ENCODE measurements around the gene CEP72. TPM values are rescaled to one million over a fixed set of nuclear protein-coding genes. Genes with fewer than 3 reads are reported as not detected.

The CEP72 gene
- total and polyA plus RNA-seq, 10 of the 15 experiments (the other 5 are each of a cell fraction or from before 2014, with no cell fraction given): 0.35 to 13.5 (median 8.3) TPM

DNA sequence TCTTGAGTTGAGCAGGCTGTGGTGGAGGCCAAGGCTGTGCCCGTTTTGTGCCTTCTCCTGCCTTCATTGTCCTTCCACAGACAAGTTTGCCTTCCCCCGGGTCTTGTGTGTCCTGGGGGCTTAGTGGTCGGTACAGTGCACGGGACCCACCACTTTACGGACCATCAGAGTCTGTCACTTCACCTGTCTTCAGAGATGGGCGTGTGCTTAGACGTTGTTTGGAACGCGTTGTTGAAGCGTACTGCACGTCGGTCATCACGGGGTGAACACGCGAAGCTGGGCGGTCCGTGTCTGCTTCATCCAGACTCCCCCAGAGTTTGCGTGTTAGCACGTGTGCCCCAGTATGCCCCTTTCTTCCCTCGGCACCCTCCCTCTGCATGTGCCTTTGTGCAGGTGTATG lies 24.8 kb downstream of the CEP72 start (continued):
- TF ChIP-seq RFX5 (IDR thresholded peaks at IDR 0.05; ENCODE audit: low read depth, low read length): no peak
- TF ChIP-seq, protein P1, sequence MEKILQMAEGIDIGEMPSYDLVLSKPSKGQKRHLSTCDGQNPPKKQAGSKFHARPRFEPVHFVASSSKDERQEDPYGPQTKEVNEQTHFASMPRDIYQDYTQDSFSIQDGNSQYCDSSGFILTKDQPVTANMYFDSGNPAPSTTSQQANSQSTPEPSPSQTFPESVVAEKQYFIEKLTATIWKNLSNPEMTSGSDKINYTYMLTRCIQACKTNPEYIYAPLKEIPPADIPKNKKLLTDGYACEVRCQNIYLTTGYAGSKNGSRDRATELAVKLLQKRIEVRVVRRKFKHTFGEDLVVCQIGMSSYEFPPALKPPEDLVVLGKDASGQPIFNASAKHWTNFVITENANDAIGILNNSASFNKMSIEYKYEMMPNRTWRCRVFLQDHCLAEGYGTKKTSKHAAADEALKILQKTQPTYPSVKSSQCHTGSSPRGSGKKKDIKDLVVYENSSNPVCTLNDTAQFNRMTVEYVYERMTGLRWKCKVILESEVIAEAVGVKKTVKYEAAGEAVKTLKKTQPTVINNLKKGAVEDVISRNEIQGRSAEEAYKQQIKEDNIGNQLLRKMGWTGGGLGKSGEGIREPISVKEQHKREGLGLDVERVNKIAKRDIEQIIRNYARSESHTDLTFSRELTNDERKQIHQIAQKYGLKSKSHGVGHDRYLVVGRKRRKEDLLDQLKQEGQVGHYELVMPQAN (conservative IDR thresholded peaks at IDR 0.05): no peak
- TF ChIP-seq, protein P2, sequence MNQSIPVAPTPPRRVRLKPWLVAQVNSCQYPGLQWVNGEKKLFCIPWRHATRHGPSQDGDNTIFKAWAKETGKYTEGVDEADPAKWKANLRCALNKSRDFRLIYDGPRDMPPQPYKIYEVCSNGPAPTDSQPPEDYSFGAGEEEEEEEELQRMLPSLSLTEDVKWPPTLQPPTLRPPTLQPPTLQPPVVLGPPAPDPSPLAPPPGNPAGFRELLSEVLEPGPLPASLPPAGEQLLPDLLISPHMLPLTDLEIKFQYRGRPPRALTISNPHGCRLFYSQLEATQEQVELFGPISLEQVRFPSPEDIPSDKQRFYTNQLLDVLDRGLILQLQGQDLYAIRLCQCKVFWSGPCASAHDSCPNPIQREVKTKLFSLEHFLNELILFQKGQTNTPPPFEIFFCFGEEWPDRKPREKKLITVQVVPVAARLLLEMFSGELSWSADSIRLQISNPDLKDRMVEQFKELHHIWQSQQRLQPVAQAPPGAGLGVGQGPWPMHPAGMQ (IDR thresholded peaks at IDR 0.05; ENCODE audit: borderline replicate concordance): no peak
- TF ChIP-seq SMC3 (IDR thresholded peaks at IDR 0.05; ENCODE audit: borderline replicate concordance, low read length): no peak
- no peak for TF ChIP-seq WRNIP1 (IDR thresholded peaks at IDR 0.05; ENCODE audit: borderline replicate concordance, low read depth, low read length)
- TF ChIP-seq SUZ12 (IDR thresholded peaks at IDR 0.05; ENCODE audit: unreplicated experiment): no peak
- TF ChIP-seq, protein P3, sequence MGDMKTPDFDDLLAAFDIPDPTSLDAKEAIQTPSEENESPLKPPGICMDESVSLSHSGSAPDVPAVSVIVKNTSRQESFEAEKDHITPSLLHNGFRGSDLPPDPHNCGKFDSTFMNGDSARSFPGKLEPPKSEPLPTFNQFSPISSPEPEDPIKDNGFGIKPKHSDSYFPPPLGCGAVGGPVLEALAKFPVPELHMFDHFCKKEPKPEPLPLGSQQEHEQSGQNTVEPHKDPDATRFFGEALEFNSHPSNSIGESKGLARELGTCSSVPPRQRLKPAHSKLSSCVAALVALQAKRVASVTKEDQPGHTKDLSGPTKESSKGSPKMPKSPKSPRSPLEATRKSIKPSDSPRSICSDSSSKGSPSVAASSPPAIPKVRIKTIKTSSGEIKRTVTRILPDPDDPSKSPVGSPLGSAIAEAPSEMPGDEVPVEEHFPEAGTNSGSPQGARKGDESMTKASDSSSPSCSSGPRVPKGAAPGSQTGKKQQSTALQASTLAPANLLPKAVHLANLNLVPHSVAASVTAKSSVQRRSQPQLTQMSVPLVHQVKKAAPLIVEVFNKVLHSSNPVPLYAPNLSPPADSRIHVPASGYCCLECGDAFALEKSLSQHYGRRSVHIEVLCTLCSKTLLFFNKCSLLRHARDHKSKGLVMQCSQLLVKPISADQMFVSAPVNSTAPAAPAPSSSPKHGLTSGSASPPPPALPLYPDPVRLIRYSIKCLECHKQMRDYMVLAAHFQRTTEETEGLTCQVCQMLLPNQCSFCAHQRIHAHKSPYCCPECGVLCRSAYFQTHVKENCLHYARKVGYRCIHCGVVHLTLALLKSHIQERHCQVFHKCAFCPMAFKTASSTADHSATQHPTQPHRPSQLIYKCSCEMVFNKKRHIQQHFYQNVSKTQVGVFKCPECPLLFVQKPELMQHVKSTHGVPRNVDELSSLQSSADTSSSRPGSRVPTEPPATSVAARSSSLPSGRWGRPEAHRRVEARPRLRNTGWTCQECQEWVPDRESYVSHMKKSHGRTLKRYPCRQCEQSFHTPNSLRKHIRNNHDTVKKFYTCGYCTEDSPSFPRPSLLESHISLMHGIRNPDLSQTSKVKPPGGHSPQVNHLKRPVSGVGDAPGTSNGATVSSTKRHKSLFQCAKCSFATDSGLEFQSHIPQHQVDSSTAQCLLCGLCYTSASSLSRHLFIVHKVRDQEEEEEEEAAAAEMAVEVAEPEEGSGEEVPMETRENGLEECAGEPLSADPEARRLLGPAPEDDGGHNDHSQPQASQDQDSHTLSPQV (IDR thresholded peaks at IDR 0.05): no peak
- TF ChIP-seq RELA (IDR thresholded peaks at IDR 0.05; ENCODE audit: borderline replicate concordance, partially characterized antibody): no peak
- TF ChIP-seq ZNF384 (IDR thresholded peaks at IDR 0.05; ENCODE audit: borderline replicate concordance, low read depth, low read length): no peak

Measured in GM12878 (cell line).